ENCODE data around the gene PRKCQ.

Gene PRKCQ

DNA sequence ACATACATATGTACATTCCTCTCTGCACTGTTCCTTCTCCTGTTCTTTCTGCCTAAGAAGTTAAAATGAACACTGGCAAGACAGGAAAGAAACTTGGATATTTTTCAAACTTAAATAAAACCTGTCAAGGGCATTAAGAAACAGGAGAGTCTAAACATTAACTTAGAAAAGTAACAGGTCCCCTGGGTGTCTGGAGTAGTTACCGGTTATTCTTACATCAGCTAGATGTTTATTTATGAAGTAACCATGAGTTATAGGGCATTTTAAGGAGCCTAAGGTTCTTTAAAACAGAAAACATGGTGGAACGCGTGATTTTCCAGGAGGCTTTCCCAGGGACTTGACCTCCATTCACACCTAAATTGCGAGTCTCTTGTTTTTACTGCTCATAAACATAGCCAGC is 148.2 kb downstream of the PRKCQ start:
- no peak for DNase-seq

DNA sequence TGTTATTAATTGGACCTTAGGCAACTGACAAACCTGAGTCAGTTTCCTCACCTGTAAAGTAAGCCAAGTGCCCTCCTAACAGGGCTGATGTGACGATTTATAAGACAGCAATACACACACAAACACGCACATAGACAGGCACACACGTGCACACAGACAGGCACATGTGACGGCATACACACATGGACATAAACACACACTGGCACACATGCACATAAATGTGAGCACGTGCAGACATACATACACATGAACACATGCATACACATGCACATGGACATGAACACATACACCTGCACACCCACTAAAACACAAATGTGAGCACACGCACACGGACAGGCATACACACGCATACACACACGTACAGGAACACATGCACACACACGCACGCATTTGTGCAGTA is 148.9 kb downstream of the PRKCQ start:
- no peak for DNase-seq

DNA sequence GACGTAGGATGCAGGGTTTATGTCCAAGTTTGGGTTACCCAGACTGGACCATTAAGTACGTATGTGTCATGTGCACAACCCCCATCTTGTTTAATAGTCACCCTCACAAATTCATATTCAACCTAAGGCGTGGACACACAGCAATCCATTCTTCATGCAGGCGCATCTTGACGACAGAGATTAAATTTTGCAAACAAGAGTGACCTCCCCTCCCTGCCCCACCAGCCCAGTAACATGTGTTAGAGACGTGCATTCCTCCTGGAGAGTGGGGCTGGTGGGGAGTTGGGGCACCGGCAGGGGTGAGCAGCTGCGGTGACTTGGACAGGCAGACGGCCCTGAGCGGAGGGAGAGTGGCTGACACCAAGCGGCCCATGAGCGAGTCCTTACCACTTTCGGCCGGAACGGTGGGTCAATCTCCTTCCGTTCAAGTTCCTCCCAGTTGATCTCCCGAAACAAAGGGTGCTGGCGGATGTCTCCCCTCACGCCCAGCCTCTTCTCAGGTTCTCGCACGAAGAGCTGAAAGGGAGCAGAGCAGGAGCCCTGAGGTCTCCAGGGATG is 149.6 kb downstream of the PRKCQ start:
- DNase-seq: no peak

DNA sequence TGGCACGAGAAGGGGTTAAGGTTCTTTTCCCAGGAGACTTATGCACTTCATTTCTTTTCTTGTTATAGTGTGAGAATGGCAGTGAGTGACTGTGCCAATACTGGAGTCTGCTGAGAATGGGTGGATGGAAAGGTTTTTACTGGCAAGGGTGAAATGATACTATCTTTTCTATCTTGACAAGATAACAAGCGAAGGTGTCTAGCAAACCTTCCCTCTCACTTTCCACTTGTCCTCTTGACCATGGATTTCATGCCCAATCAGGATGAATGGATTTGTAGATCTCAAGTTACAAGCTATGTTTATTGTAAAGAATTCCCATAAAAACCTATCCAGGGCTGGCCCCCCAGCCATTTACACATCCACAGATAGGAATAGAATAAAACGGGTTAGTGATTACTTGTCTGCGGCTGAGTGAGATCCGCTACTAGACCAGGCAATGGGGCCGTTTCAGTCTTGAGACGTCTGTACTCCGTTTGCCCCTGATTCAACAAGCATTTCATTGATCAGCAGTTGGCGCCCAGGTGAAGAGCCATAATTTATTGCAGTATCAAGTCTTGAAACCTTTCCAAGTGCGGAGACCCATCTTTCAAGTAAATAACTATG is 152.6 kb downstream of the PRKCQ start:
- DNase-seq: no peak

DNA sequence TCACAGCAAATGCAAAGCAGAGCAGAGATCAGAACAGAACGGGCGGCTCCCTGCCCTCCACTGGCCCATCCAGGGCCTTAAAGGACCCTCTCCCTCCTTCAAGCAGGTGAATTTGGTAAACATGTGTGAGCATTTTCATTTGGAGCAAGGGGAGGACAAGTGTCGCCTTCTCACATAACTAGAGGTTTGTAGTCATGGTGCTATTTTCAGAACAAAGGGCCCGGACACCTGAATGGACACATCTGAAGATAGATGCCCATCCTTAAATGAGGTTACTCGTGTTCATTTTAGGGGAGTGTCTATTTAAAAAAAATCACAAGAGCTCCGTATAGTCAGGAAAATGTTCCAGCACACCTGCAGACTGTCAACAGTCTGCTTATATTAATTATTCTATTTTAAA is 153.8 kb downstream of the PRKCQ start:
- DNase-seq: no peak

DNA sequence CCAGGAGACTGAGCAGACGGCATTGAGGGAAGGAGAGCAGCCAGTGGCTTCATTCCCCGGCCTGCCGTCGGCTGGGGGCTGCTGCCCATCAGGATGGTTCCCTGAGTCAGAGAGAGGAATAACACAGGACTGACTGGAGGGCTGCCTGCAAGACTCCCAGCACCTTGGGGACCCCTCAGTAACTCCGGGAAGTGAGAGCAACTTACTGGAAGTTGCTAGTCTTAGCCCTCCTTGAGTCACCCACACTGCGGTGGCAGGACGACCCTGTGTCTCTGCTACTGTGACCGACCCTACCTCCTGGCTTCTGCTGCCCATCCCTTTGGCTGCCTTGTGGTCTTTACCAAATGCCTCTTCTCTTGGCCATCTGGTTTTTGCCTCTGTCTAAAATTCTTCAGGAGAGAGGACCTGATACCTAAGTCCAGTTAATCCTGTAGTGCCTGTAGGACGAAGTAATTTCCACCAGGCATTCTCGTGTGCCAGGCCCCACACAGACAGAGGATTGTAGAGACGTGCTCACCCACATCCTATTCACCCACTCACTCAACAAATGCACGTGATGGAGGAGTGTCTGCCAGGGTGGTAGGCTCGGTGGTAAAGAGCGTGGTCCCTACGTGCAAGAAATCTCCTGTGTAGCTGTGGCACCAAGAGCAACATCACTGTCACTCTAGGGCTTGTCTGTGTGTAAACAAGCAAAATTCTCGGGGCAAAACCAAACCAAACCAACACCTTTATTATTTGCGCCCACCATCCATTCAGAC is 156.5 kb downstream of the PRKCQ start:
- no peak for DNase-seq

DNA sequence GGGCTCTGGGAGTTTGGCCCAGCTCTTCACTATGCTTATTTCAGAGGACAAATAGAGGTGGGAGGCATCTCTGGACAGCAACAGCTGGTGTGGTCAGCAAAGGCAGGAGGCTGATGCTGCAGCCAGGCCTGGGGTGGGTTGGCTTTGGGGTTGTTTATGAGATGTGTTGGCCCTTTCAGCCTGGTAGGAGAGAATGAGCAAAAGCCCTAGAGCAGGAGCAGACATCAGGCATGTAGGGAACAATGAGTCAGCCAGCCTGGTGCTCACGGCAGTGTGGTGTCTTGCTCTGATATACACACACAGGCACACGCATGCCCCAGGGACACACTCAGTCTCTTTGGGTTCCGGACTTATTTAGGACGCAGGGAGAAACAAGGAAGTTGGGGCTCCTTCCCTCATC is 157.1 kb downstream of the PRKCQ start:
- no peak for DNase-seq

DNA sequence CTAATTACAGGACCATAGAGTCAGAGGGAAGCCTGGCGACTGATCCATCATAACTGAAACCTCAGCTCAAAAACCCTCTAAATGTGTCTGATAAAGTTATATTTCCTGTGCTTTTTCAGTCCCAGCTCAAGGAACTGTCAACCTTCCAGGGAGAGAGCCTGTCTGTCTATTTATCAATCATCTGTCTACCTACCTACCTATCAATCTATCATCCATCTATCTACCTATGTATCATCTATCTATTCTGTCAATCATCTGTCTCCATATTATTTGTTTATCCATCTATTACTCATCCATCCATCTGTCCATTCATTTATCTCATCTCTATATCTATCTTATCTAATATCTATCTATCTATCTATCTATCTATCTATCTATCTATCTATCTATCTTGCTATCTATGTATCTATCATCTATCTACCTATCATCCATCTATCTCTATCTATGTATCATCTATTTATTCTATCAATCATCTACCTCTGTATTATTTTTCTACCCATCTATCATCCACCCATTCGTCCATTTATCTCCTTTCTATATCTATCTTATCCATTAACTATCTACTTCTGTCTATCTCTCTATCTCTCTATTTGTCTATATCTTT is 161.4 kb downstream of the PRKCQ start:
- no peak for DNase-seq

DNA sequence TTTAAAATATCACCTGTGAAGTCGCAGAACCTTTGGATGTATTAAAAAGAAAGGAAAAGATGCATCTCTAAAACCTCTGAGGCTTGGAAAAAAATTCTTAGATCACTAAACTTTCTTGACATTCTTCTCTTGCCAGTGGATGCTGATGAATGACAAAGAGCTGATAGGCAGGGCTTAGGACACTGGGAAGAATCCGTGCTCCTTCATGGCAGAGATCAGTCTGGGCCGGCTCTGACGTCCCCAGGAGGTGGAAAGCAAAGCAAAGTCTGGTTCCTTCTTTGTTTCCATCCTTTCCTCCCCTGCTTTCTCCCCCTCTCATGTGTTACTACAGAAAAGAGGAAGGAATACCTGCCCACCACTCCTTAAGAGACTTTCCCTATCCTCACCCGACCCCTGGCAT is 161.9 kb downstream of the PRKCQ start:
- no peak for DNase-seq

DNA sequence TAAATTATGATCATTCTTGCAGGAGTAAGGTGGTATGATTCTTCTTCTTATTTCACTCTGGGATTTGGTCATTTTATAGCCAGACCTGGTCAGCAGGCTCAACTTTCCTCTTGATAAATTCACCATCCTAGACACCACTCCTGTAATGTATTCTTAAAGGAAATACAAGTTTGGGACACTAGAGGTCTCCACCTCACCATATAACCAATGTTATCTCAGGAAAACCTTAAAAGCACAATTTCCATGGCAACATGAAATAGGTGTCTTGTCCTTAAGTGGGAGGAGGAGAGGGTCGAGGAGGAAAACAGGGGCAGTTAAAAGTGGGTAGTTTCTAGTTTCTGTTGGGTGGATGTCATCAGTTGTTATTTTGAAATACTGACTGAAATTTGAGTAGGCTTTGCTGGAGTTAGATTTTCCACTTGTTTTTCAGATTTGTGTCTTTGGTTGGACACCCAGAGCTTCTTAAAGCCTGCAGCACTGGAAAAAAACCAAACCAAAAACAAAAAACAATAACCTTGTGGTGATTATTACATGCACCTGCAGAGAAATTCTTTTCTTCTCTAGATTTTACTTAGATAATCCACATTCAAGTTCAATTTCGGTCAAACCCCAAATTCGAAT is 163.1 kb downstream of the PRKCQ start:
- no peak for DNase-seq

DNA sequence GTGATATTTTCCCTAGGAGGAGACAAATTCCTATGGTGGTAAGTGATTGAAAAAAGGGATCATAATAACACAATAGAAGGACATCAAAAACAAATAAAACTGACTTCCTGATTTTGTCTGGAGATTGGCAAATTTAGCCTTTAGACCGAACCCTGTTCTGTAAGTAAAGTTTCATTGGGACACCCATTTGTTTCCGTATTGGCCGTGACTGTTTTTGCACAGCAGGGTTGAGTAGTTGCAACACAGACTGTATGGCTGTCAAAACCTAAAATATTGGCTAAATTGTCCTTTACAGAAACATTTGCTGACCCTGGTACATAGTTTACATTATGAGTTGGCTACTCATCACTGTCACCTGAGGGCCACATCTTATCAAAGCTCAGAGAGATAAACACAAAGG is 168.6 kb downstream of the PRKCQ start:
- DNase-seq: no peak

DNA sequence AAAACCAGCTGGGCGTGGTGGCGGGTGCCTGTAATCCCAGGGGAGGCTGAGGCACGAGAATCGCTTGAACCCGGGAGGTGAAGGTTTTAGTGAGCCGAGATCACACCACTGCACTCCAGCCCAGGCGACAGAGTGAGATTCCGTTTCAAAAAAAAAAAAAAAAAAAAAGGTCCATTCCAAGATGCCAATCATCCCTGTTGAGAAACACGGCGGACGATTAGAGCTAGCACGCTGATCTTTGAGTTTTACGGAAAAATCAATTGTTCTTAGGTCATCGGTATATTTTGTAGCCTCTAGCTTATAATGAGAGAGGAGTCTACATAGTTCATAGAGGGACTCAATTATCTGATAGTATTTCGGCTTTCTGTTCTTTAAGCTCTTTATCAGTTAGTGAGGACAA is 169.2 kb downstream of the PRKCQ start:
- DNase-seq: no peak

DNA sequence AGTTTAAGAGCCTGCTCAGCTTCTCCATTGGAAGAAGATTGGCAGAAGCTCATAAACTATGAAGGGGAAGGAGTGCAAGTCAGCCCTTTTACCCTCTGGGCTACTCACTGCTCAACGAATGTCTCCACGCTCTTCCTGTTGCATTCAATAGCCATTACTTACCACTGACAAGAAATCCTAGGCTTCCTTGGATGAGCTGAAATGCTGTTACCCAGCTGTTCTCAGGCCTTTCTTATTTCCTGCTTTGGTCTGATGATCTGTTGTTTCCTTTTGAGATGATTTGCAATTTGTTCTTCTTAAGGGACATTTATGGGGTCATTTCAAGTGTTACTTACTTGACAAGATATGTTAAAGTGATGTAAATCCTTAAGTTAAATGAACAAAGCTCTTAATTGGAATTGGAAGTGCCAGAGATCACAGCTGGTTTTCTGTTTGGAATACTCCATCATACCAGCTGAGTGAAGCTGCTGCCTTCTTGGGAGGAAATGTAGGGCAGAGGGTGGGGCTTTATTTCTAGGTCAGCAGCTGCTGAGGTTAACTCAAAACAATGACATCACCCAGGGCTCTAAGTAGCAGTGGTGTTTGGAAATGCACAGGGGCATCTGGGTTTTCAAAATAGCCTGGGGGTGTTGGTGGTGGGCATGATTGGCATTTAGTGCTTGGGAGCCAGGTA is 170.0 kb downstream of the PRKCQ start:
- no peak for DNase-seq

DNA sequence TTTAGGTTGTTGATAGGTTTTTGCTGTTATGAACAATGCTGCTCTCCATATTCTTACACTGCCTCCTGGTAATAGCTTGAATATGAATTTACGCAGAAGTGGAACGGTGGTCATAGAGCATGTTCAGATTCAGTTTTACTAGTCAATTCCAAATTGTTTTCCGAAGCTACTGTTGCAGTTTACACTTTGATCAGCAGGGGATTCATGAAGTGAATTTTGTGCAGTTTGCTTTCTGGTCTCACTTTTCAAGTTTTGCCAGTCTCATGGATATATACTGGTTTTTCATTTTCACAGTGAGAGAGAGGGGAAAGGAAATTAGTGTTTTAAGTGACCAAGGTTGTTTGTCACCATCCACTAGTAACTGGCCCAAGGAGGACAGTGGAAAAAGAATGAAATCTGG is 171.3 kb downstream of the PRKCQ start:
- no peak for DNase-seq

DNA sequence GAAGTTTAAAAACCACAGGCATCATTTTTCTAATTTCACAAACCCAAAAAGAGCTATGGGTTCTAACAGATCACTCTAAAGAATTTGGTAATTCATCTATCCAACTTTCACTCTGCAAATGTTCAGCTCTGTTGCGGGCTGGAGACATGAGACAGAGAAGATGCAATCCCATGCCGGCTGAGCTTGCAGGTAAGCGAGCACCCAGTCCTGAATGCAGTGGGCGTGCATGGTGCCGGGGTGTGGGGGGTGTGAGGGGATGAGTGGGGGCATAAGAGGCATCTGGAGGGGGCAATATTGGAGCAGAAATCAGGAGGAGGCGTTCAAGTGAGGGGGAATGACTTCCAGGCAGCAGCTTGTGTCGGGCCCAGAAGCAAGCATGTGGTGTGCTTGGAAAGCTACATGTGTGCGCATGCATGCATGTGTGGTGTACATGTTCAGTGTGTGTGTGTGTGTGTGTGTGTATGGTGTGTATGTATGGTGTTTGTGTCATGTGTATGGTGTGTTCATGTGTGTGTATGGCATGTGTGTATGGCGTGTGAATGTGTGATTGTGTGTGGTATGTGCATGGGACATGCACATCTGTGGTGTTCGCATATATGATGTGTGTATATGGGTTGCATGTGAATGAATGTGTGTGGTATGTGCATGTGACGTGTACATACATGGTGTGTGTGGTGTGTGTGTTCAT is 172.9 kb downstream of the PRKCQ start:
- no peak for DNase-seq

DNA sequence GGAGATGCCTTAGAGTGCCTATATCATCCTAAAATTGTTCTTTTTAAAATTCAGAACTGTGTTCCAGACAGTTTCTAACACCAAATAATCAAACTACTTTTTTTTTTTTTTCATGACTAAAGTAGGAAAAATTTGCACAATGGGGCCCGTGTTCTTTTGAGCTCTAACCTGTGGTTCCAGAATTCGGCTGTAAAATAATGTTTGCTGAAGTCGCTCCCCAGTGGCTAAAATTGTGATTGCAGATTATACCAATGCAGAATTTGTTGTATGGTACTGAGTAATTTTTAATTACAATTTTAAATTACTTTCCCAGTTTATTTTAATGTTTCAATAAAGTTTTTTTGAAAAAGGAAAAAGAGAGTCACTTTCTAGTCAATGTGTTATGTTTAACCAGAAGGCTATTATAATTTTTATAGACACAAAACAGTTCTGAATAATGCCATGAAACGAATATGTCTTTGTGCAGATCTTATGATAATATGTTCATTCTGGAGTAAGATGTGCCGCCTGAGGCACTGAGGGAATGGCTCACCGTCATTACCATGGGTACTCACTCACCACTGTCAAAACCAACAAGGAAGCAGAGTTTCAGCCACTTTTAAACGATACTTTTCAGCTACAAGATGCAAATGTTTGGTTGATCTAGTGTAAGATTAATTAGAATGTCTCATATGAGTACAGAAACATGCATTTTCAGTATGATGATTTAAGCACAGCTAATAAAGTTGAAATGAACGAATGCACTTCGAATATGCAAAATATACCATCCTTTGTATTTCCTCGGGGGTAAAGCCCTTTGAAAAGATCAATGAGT is 173.6 kb downstream of the PRKCQ start:
- no peak for DNase-seq

DNA sequence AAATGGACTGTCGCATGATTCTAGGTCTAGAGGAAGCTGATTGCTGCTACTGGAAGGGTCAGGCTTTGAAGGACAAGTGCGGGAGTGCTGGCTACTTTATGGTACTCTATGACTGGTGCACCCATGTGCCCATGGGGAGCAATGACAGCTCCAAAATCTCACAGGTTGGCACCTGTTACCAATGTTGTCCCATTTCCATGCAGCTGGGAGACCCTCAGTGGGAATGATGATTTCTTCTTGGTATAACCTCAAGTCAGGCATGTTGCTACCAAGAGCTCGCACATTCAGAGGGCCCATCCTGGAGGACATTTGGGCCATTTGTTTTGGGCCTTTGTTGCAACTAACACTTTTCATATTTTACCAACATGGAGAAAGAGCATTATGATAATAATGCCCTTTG is 174.4 kb downstream of the PRKCQ start:
- no peak for DNase-seq

DNA sequence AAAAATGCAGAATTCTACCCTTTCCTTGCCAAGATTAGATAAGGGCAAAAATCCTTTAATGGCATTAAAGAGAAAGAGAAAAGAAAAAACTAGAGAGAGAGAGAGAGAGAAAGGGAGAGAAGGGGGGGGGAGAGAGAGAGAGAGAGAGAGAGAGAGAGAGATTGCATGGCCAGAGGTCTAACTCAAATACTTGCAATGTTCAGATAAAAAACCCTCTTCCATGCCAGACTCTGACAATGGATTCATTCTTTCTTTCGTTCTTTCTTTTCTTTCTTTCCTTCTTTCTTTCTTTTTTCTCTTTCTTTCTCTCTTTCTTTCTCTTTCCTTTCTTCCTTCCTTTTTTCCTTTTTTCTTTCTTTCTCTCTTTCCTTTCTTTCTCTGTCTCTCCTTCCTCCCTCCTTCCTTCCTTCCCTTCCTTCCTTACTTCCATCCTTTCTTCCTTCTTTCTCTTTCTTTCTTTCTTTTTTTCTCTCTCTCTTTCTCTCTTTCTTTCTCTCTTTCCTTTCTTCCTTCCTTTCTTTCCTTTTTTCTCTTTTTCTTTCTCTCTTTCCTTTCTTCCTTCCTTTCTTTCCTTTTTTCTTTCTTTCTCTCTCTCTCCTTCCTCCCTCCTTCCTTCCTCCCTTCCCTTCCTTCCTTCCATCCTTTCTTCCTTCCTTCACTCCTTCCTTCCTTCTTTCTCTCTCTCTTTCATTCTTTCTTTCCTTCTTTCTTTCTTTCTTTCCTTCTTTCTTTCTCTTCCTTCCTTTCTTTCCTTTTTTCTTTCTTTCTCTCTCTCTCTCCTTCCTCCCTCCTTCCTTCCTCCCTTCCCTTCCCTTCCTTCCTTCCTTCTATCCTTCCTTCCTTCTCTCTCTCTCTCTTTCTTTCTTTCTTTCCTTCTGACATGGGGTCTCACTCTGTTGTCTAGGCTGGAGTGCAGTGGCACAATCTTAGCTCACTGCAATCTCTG is 175.7 kb downstream of the PRKCQ start:
- no peak for DNase-seq

DNA sequence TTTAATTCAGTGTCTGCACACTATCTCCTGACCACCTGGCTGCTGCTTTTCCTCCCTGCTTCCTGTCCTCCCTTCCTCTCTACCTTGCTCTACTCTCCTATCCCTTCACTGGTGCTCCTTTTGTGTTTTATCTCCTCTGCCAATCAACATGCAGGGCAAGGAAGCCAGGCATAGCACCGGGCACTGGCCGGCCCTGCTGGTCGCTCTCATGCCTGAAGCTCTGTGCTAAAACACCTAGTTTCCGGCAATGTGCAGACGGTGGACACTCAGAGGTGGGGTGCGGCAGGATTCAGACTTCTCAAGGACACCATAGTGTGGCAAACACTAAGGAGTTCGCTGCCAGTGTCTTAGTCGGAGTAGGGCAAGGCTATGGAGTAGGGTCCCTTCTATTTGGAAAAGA is 177.1 kb downstream of the PRKCQ start:
- DNase-seq: no peak

DNA sequence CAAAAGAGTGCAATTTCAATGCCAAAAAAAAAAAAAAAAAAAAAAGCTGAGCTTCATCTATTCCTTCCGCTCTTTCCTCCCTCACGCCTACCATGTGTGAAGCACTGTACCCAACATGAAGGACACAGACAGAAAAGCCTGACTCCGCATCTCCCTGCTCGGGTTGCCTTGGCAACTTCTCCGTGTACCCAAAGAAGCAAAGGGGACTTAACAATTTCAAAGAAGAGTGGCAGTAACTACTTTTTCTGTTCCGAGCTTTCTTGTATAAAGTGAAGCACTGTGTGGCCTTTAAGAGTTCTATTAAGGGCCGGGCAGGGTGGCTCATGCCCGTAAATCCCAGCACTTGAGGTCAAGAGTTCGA is 177.7 kb downstream of the PRKCQ start:
- DNase-seq: no peak

Data from SIG-M5 (cell line).